Fibroblast of skin of left quadriceps (primary cell): Measurements from ENCODE around the gene MED27.

Experiments used
- DNase-seq, 2 experiments: peaks; one replicate each; pipeline ENCODE4 v3.0.0-alpha.2; 2013; ENCODE audit warnings: low read depth in 2 of 2

MED27 gene

GRCh38 chr9:131837316-131837715 is 242.4 kb downstream of the MED27 start:
- no peak for DNase-seq

- DNase-seq, result no peak
Observed at GRCh38 chr9:131836607-131837315, 242.9 kb downstream of the MED27 start.

- DNase-seq, result no peak
Observed at GRCh38 chr9:131836021-131836420, 243.6 kb downstream of the MED27 start.

DNA sequence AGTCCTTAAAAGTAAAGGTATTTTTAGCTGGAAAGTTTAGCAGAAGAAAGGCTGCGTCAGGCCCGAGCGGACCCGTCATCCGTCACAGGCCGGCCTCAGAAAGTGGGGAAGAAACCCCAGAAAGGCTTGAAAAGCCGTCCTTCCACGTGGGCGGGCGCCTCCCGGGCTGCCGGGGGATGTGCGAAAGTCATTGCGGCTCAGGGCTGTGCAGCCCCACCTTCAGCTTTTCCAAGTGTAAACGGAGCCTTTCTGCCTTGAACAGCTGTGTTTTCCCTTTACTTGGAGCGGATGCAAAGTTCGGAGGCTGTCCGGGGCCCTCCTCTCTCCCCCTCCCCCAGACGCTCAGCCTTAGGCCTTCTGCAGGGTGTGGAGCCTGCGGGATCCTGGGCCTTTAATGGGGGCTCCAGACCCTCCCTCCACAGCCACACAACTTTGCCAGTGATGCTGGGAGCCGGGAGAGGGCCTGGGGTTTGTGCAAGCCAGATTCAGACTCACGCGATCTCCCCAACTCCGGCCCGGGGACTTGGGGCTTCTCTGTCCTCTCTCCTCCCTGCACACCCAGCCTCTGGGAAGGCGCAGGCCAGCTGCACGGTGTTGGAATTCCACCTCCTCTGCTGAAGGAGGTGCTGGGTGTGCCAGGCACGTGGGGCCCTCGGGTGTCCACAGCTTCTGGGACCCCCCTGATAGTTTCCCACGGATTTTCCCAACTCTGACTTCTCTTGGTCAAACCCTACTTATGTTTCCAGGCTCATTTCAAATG is 244.3 kb downstream of the MED27 start:
- no peak for DNase-seq

- no peak for DNase-seq
Observed at GRCh38 chr9:131834721-131835120, 244.9 kb downstream of the MED27 start.

DNA sequence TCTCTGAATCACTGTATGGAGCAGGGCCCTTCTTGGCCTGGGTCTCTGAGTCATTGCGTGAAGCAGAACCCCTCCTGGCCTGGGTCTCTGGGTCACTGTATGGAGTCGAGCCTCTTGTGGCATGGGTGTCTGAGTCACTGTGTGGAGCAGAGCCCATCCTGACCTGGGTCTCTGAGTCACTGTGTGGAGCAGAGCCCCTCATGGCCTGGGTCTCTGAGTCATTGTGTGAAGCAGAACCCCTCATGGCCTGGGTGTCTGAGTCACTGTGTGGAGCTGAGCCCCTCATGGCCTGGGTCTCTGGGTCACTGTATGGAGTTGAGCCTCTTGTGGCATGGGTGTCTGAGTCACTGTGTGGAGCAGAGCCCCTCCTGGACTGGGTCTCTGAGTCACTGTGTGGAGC is 245.8 kb downstream of the MED27 start:
- no peak for DNase-seq

DNA sequence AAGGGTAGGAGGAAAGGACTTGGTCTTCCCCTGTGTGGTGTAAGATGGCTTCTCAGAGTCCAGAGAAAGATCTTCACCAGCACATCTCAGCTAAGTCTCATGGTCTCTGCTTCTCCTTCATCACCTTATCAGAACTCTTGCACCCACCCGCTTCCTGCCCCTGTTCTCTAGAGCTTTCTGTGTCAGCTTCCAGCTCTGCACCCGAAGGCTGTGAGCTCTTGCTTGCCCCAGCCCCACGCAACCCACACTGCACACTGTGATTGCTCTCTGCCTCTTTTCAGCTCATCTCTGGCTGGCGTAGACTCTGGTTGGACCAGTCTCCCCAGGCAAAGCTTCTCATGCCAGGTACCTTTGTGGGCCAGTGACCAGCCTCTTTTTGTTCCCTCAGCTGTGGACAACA is 246.6 kb downstream of the MED27 start:
- no peak for DNase-seq

- no peak for DNase-seq
Observed at GRCh38 chr9:131831380-131832165, 248.1 kb downstream of the MED27 start.

DNA sequence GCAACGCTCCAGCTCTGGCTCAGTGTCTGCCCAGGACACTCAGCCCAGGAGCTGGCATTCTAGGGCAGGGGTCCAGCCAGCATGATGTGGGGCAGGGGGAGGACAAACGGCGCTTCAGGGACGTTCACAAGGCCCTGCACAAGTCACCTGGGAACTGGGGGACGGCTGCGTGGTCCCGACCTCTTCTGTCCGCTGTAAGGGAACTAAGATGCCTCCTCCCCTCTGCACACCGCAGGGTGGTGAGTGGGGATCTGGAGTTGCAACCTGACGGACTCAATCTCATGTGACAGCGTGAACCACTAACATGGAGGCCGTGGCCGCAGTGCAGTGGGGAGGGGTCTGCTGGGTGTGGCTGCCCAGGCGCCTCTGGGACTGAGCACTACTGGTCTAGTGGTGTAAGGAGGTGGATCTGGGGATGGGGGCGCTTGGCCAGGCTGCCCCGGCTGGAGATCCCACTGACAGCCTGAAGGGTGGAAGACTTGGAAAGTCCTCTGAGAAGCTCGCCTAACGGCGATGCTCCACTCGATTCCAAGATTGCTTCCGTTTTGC is 251.8 kb downstream of the MED27 start:
- DNase-seq, result no peak

GRCh38 chr9:131826966-131827525 is 252.6 kb downstream of the MED27 start:
- DNase-seq, result no peak

- DNase-seq, result no peak
Observed at GRCh38 chr9:131826053-131826452, 253.6 kb downstream of the MED27 start.

- no peak for DNase-seq
Observed at GRCh38 chr9:131824953-131825495, 254.6 kb downstream of the MED27 start.

GRCh38 chr9:131824155-131824594 is 255.5 kb downstream of the MED27 start:
- no peak for DNase-seq

DNA sequence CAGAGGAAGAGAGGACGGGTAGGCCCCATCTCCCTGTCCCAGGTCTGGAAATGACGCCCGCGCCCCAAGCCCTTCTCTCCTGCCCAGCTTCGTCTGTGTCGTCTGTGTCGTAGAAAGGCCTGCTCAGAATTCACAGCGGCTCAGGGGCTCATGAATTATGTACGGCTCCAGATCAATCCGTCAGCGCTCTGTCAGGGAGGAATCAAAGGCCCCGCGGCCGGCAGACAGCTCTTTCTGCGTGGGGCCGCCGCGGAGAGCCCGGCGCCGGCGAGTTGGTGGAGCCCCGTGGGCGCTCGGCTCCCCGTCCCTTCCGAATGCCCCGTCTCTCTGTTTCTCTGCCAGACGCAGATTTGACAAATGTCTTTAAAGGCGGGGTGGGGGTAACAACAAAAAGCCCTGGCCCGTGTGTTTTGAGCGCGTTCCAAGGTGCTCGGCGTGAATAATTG is 255.9 kb downstream of the MED27 start:
- no peak for DNase-seq

- no peak for DNase-seq
Observed at GRCh38 chr9:131818089-131818488, 261.6 kb downstream of the MED27 start.

GRCh38 chr9:131817627-131818026 is 262.0 kb downstream of the MED27 start:
- DNase-seq, result no peak

DNA sequence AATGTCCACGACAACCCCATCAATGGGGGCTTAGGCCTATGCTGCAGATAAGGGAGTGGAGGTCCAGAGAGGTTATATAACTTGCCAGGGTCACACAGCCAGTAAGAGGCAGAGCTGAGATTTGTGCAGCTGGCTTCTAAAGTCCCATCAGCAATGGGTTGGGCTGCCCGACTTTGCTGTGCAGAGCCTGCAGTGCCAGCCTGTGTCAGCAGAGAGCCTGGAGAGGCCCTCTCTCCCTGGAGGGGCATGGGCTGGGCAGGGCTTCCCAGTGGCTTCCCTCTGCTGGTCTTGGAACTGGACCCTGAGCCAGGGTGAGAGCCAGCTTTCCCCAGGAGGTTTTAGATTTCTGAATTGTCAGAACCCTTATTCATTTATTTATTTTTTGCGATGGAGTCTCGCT is 262.6 kb downstream of the MED27 start:
- DNase-seq, result no peak

GRCh38 chr9:131815970-131816873 is 263.4 kb downstream of the MED27 start:
- no peak for DNase-seq

DNA sequence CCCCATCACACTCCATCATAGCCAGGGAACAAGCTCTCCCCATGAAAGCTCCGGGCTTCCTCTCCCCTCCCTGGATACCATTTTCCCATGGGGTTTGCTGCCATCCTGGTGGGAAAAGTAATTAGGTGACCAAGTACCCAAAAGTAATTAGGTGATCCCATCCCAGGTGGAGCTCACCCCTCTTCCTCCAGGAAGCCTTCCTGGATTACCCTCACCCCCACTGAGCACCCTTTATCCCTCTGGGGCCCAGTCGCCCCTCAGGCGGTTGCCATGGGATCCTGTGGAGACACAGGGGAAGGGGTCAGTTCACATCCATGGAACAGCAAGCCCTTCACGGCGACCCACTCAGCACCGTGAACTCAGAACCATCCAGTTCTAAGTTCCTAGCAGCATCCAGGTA is 265.0 kb downstream of the MED27 start:
- no peak for DNase-seq

- DNase-seq, result no peak
Observed at GRCh38 chr9:131813116-131813515, 266.6 kb downstream of the MED27 start.
